Right lobe of liver (tissue), 6 donors: Measurements from ENCODE around the gene TM7SF3. TPM values are rescaled to one million over a fixed set of nuclear protein-coding genes. Genes with fewer than 3 reads are reported as not detected.
"Not testable (repeated sequence)": the region's sequence is repeated elsewhere in the genome, so short reads cannot be mapped to it uniquely, and the experiment has no call there.

Experiments used
- ATAC-seq, 4 donors: fragments of 200-7000 bp; cut with Tn5 transposase; one replicate each; pipeline ENCODE4 v1.9.1; 2020; ENCODE audit warnings: mild to moderate bottlenecking in 4 of 4, moderate library complexity in 4 of 4
- DNase-seq, 3 donors: peaks; one replicate each; pipeline ENCODE4 v3.0.0-alpha.2; 2020
- H3K27ac ChIP-seq, 3 donors: fragments of 200-600 bp; one replicate each; pipeline ENCODE4 v1.8.0; 2022
- H3K27me3 ChIP-seq, 2 donors: fragments of 200-600 bp; one replicate each; pipeline ENCODE4 v1.8.0; 2022
- H3K36me3 ChIP-seq, 4 donors: fragments of 200-600 bp; sonication (generic) in 1 of 4; one replicate each; pipeline versions ENCODE4 v1.5.1 to v1.8.0; 2017 to 2022; ENCODE audit warnings: control low read depth in 1 of 4
- H3K4me1 ChIP-seq, 4 donors: fragments of 200-600 bp; sonication (generic) in 1 of 4; one replicate each; pipeline versions ENCODE4 v1.5.1 to v1.8.0; 2017 to 2022; ENCODE audit warnings: control low read depth in 1 of 4
- H3K4me3 ChIP-seq, 3 donors: fragments of 200-600 bp; one replicate each; pipeline ENCODE4 v1.8.0; 2022
- H3K9me3 ChIP-seq, 4 donors: fragments of 200-600 bp; sonication (generic) in 1 of 4; one replicate each; pipeline versions ENCODE4 v1.5.1 to v1.8.0; 2017 to 2022; ENCODE audit warnings: control low read depth in 1 of 4
- CTCF ChIP-seq, 4 donors: fragments of 200-600 bp in 3 of 4; fragments of 450-650 bp in 1 of 4; IDR thresholded peaks; one replicate each; pipeline versions ENCODE4 v1.5.1 to v1.8.0; 2016 to 2022; ENCODE audit warnings: antibody characterized with exemption in 4 of 4, mild to moderate bottlenecking in 2 of 4
- POLR2A ChIP-seq: fragments of 450-650 bp; IDR thresholded peaks from one replicate; pipeline ENCODE4 v1.6.1; 2017; ENCODE audit warnings: antibody characterized with exemption, mild to moderate bottlenecking
- WGBS: methylation state at CpG from one replicate; pipeline ENCODE4 v1.1.6; 2018; ENCODE audit warnings: low coverage, low lambda C conversion rate; ENCODE audit not compliant: insufficient coverage; ENCODE audit errors: missing lambda C conversion rate; 5-methylcytosine and 5-hydroxymethylcytosine counted together
- intact Hi-C, 2 donors: fragments of 100-400 bp; cut with DNase I; formaldehyde crosslinking; loops; one replicate each; pipeline versions ENCODE4 v1.11.2 to v1.14.1; 2022
- total RNA-seq, 6 experiments: library from RNA; depleted of rRNA in 2 of 6; stranded (reverse); fragments of >200 nt in 2 of 6; fragmentation: NEBNext Ultra II Directional in 3 of 6; extraction: Animal tissue kit (Norgen Biotek cat#: 25700) in 3 of 6; gene quantifications; one replicate each; pipeline versions ENCODE4 v1.1.0 to v1.2.4, GENCODE V29; 2016 to 2023
- donor health status: DM: no; HTN: yes; CAD: no.
- donor health status: DM: no; HTN: no; CAD: no.
- donor health status: DM: no; HTN: no; CAD: no.
- donor health status: DM: no; HTN: yes; CAD: no.
- donor health status: DM: no; HTN: yes; CAD: no.

Gene TM7SF3
- total RNA-seq, 6 experiments from 2014 or later = 38.4 to 75.1 (median 62.8) TPM

GRCh38 chr12:27026257-27026656 is 12.1 kb upstream of the TM7SF3 start:
- no peak overlapping the region for H3K4me3 ChIP-seq
- intact Hi-C loops = no loop called here
- DNase-seq (no peak), ATAC-seq (no peak)
- no peaks in the 10 kb centered on the region for H3K27me3 ChIP-seq
- peaks cover 0 to 8% (median 4%) of the 10 kb centered on the region in 4 donors for H3K4me1 ChIP-seq
- peaks cover 0 to 37% (median 12%) of the 10 kb centered on the region in 4 donors for H3K36me3 ChIP-seq
- TF ChIP-seq CTCF (IDR thresholded peaks at IDR 0.05) (no peak), POLR2A (no peak)
- no peak overlapping the region for H3K27ac ChIP-seq
- no peaks in the 10 kb centered on the region for H3K9me3 ChIP-seq

GRCh38 chr12:27025116-27025515 is 10.9 kb upstream of the TM7SF3 start:
- no peak overlapping the region for H3K4me3 ChIP-seq
- H3K36me3 ChIP-seq = peaks cover 0 to 29% (median 10%) of the 10 kb centered on the region in 4 donors
- H3K27ac ChIP-seq = no peak overlapping the region
- intact Hi-C loops = no loop called here
- 89% methylated on average over 1 of the region's 1 CpG for WGBS
- no peak for ATAC-seq
- no peaks in the 10 kb centered on the region for H3K27me3 ChIP-seq
- DNase-seq = no peak
- H3K4me1 ChIP-seq = peaks cover 0 to 8% (median 4%) of the 10 kb centered on the region in 4 donors
- no peaks in the 10 kb centered on the region for H3K9me3 ChIP-seq
- TF ChIP-seq POLR2A (no peak), CTCF (IDR thresholded peaks at IDR 0.05) (no peak)

GRCh38 chr12:27024291-27024690 is 10.1 kb upstream of the TM7SF3 start:
- TF ChIP-seq CTCF (IDR thresholded peaks at IDR 0.05) (no peak), POLR2A (no peak)
- Histone ChIP-seq H3K27me3 (no peaks in the 10 kb centered on the region), H3K27ac (no peak overlapping the region), H3K4me3 (no peak overlapping the region), H3K4me1 (peaks cover 0 to 8% (median 4%) of the 10 kb centered on the region in 4 donors), H3K9me3 (no peaks in the 10 kb centered on the region), H3K36me3 (peaks cover 0 to 20% (median 9%) of the 10 kb centered on the region in 4 donors)
- 67% methylated on average over 1 of the region's 1 CpG for WGBS
- ATAC-seq = no peak
- intact Hi-C loops = no loop called here
- DNase-seq = no peak

GRCh38 chr12:27020761-27021160 is 6.6 kb upstream of the TM7SF3 start:
- H3K9me3 ChIP-seq = no peaks in the 10 kb centered on the region
- TF ChIP-seq CTCF (IDR thresholded peaks at IDR 0.05) = no peak
- no peak for TF ChIP-seq POLR2A
- peaks cover 0 to 11% (median 4%) of the 10 kb centered on the region in 4 donors for H3K4me1 ChIP-seq
- H3K27ac ChIP-seq = no peak overlapping the region
- no peaks in the 10 kb centered on the region for H3K36me3 ChIP-seq
- H3K4me3 ChIP-seq = no peak overlapping the region
- ATAC-seq (no peak), DNase-seq (no peak)
- 83% methylated on average over 1 of the region's 2 CpGs for WGBS
- no peaks in the 10 kb centered on the region for H3K27me3 ChIP-seq
- intact Hi-C loops = no loop called here

- H3K9me3 ChIP-seq = no peaks in the 10 kb centered on the region
- 73% methylated on average over 1 of the region's 1 CpG for WGBS
- peaks cover 0 to 9% (median 1%) of the 10 kb centered on the region in 4 donors for H3K4me1 ChIP-seq
- DNase-seq (no peak), ATAC-seq (no peak)
- no peaks in the 10 kb centered on the region for H3K36me3 ChIP-seq
- no peak overlapping the region for H3K4me3 ChIP-seq
- H3K27ac ChIP-seq = no peak overlapping the region
- H3K27me3 ChIP-seq = no peaks in the 10 kb centered on the region
- TF ChIP-seq POLR2A (no peak), CTCF (IDR thresholded peaks at IDR 0.05) (no peak)
- intact Hi-C loops = loop anchor here in 1 of 2 donors (5.0 to 10.0 kb wide), 2 partner anchors 83 to 289 kb away; partner anchors contain the start of genes FGFR1OP2 and INTS13
These were observed 3.9 kb upstream of the TM7SF3 start for GRCh38 chr12:27018037-27018436.

- 63% methylated on average over 3 of the region's 5 CpGs for WGBS
- not testable (repeated sequence) for H3K27ac ChIP-seq, ATAC-seq, H3K9me3 ChIP-seq, H3K36me3 ChIP-seq, H3K4me3 ChIP-seq, H3K27me3 ChIP-seq, DNase-seq
- peaks cover 0 to 17% (median 5%) of the 10 kb centered on the region in 4 donors for H3K4me1 ChIP-seq
- intact Hi-C loops = loop anchor here in 1 of 2 donors (5.0 to 10.0 kb wide), 2 partner anchors 82 to 290 kb away; partner anchors contain the start of genes FGFR1OP2 and INTS13
These were observed 3.1 kb upstream of the TM7SF3 start for GRCh38 chr12:27017163-27017823.
